Measurements from ENCODE around the gene SEPTIN5. TPM values are rescaled to one million over a fixed set of nuclear protein-coding genes. Genes with fewer than 3 reads are reported as not detected.

The SEPTIN5 gene
- total RNA-seq, 1 donor from 2014 or later = 7.3 TPM

GRCh38 chr22:19667872-19668740 lies 46.2 kb upstream of the SEPTIN5 start:
- Mint-ChIP-seq H3K4me3 (ENCODE audit: unreplicated experiment) (no peak overlapping the region), H3K4me1 (ENCODE audit: low read depth, unreplicated experiment) (peaks cover 11% of the 10 kb centered on the region), H3K36me3 (ENCODE audit: low read depth, unreplicated experiment) (no peaks in the 10 kb centered on the region), H3K27me3 (ENCODE audit: low read depth, unreplicated experiment) (peaks cover 40% of the 10 kb centered on the region), H3K9me3 (ENCODE audit: unreplicated experiment) (peaks cover 13% of the 10 kb centered on the region), H3K27ac (ENCODE audit: unreplicated experiment) (no peak overlapping the region)
- no peak overlapping the region for H3K4me2 ChIP-seq (ENCODE audit: low read length)
- H3K79me2 ChIP-seq (ENCODE audit: insufficient read depth, low read length) = no peaks in the 10 kb centered on the region
- H3K9me3 ChIP-seq (ENCODE audit: insufficient read depth, low read depth, low read length) = peaks cover 5% of the 10 kb centered on the region
- no peaks in the 10 kb centered on the region for H4K20me1 ChIP-seq (ENCODE audit: insufficient read depth, low read length)
- no peak overlapping the region for H3K27ac ChIP-seq (ENCODE audit: low read depth, low read length)
- no peak for TF ChIP-seq CTCF (IDR thresholded peaks at IDR 0.05; ENCODE audit: insufficient read depth, low read depth, low read length)
- no peak for TF ChIP-seq EZH2 (IDR thresholded peaks at IDR 0.05; ENCODE audit: insufficient read depth, low read length)
- H3K36me3 ChIP-seq (ENCODE audit: insufficient read depth, low read length) = no peaks in the 10 kb centered on the region
- H3K4me3 ChIP-seq (ENCODE audit: insufficient read depth, low read depth, low read length) = no peak overlapping the region
- H2AFZ ChIP-seq (ENCODE audit: low read depth, low read length) = no peak overlapping the region
- FAIRE-seq = no peak
- no peak for DNase-seq (ENCODE audit: low read depth)
- H3K9ac ChIP-seq (ENCODE audit: low read length) = no peak overlapping the region
- peaks cover 41% of the 10 kb centered on the region for H3K4me1 ChIP-seq (ENCODE audit: insufficient read depth, low read length)
- H3K27me3 ChIP-seq (ENCODE audit: insufficient read depth, low read length) = no peaks in the 10 kb centered on the region

GRCh38 chr22:19668748-19669147 lies 45.6 kb upstream of the SEPTIN5 start:
- Histone ChIP-seq H3K9ac (ENCODE audit: low read length) (no peak overlapping the region), H3K4me3 (ENCODE audit: insufficient read depth, low read depth, low read length) (no peak overlapping the region), H3K9me3 (ENCODE audit: insufficient read depth, low read depth, low read length) (peaks cover 5% of the 10 kb centered on the region), H3K27me3 (ENCODE audit: insufficient read depth, low read length) (no peaks in the 10 kb centered on the region), H3K79me2 (ENCODE audit: insufficient read depth, low read length) (no peaks in the 10 kb centered on the region), H3K27ac (ENCODE audit: low read depth, low read length) (no peak overlapping the region), H3K4me1 (ENCODE audit: insufficient read depth, low read length) (peaks cover 35% of the 10 kb centered on the region), H2AFZ (ENCODE audit: low read depth, low read length) (no peak overlapping the region), H4K20me1 (ENCODE audit: insufficient read depth, low read length) (no peaks in the 10 kb centered on the region), H3K36me3 (ENCODE audit: insufficient read depth, low read length) (no peaks in the 10 kb centered on the region), H3K4me2 (ENCODE audit: low read length) (no peak overlapping the region)
- Mint-ChIP-seq H3K9me3 (ENCODE audit: unreplicated experiment) (peaks cover 13% of the 10 kb centered on the region), H3K4me1 (ENCODE audit: low read depth, unreplicated experiment) (peaks cover 9% of the 10 kb centered on the region), H3K27me3 (ENCODE audit: low read depth, unreplicated experiment) (peaks cover 41% of the 10 kb centered on the region), H3K4me3 (ENCODE audit: unreplicated experiment) (no peak overlapping the region), H3K27ac (ENCODE audit: unreplicated experiment) (no peak overlapping the region), H3K36me3 (ENCODE audit: low read depth, unreplicated experiment) (no peaks in the 10 kb centered on the region)
- no peak for FAIRE-seq
- DNase-seq (ENCODE audit: low read depth) = no peak
- TF ChIP-seq CTCF (IDR thresholded peaks at IDR 0.05; ENCODE audit: insufficient read depth, low read depth, low read length) = no peak

DNA sequence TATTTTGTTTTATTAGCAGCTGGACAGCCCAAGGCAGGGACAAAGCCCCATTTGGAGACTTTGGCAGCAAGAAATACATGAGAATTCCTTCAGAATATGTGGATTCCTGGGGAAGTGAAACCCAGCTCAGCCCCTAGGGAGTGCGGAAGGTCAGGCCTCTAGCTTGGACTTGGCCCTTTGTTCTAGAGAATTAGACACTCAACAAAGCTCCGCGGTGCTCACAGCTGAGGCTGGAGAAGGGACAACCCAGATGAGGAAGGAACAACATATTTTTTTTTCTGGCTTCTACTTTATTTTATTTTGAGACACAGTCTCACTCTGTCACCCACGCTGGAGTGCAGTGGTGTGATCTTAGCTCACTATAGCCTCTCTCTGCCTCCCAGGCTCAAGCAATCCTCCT lies 44.7 kb upstream of the SEPTIN5 start:
- Histone ChIP-seq H3K27ac (ENCODE audit: low read depth, low read length) (no peak overlapping the region), H3K36me3 (ENCODE audit: insufficient read depth, low read length) (no peaks in the 10 kb centered on the region), H3K79me2 (ENCODE audit: insufficient read depth, low read length) (no peaks in the 10 kb centered on the region), H3K4me3 (ENCODE audit: insufficient read depth, low read depth, low read length) (no peak overlapping the region), H3K4me1 (ENCODE audit: insufficient read depth, low read length) (peaks cover 27% of the 10 kb centered on the region), H2AFZ (ENCODE audit: low read depth, low read length) (no peak overlapping the region), H4K20me1 (ENCODE audit: insufficient read depth, low read length) (no peaks in the 10 kb centered on the region), H3K4me2 (ENCODE audit: low read length) (no peak overlapping the region), H3K9me3 (ENCODE audit: insufficient read depth, low read depth, low read length) (peaks cover 5% of the 10 kb centered on the region), H3K27me3 (ENCODE audit: insufficient read depth, low read length) (peaks cover 3% of the 10 kb centered on the region), H3K9ac (ENCODE audit: low read length) (no peak overlapping the region)
- Mint-ChIP-seq H3K36me3 (ENCODE audit: low read depth, unreplicated experiment) (no peaks in the 10 kb centered on the region), H3K27ac (ENCODE audit: unreplicated experiment) (no peak overlapping the region), H3K4me1 (ENCODE audit: low read depth, unreplicated experiment) (peaks cover 5% of the 10 kb centered on the region), H3K27me3 (ENCODE audit: low read depth, unreplicated experiment) (peaks cover 43% of the 10 kb centered on the region), H3K9me3 (ENCODE audit: unreplicated experiment) (peaks cover 13% of the 10 kb centered on the region), H3K4me3 (ENCODE audit: unreplicated experiment) (no peak overlapping the region)
- TF ChIP-seq CTCF (IDR thresholded peaks at IDR 0.05; ENCODE audit: insufficient read depth, low read depth, low read length) = no peak
- no peak for TF ChIP-seq EZH2 (IDR thresholded peaks at IDR 0.05; ENCODE audit: insufficient read depth, low read length)
- DNase-seq (ENCODE audit: low read depth) (no peak), FAIRE-seq (no peak)

Measured in astrocyte (in vitro differentiated cells and primary cell).